ENCODE data around the gene OR4C45.

The OR4C45 gene

DNA sequence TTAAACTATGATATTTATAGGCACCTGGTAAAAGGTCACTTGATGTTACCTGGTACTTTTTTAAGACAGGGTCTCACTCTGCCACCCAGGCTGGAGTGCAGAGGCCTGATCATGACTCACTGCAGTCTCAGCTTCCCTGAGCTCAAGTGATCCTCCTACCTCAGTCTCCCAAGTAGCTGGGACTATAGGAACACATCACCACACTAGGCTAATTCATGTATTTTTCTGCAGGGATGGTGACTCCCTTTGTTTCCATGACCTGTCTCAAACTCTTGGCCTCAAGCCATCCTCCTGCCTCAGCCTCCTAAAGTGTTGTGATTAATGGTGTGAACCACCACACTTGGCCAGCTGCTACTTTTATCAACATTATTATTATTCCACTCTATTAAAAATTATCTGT, 47.6 kb downstream of the OR4C45 start:
- H3K36me3 ChIP-seq (ENCODE audit: insufficient read depth, low read length) = no peaks in the 10 kb centered on the region
- TF ChIP-seq, protein P1, sequence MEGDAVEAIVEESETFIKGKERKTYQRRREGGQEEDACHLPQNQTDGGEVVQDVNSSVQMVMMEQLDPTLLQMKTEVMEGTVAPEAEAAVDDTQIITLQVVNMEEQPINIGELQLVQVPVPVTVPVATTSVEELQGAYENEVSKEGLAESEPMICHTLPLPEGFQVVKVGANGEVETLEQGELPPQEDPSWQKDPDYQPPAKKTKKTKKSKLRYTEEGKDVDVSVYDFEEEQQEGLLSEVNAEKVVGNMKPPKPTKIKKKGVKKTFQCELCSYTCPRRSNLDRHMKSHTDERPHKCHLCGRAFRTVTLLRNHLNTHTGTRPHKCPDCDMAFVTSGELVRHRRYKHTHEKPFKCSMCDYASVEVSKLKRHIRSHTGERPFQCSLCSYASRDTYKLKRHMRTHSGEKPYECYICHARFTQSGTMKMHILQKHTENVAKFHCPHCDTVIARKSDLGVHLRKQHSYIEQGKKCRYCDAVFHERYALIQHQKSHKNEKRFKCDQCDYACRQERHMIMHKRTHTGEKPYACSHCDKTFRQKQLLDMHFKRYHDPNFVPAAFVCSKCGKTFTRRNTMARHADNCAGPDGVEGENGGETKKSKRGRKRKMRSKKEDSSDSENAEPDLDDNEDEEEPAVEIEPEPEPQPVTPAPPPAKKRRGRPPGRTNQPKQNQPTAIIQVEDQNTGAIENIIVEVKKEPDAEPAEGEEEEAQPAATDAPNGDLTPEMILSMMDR (IDR thresholded peaks at IDR 0.05; ENCODE audit: borderline replicate concordance, extremely low read depth, low read length, poor library complexity, severe bottlenecking) = no peak
- TF ChIP-seq EZH2 (IDR thresholded peaks at IDR 0.05; ENCODE audit: borderline replicate concordance, low read depth, low read length, severe bottlenecking) = no peak
- peaks cover 4% of the 10 kb centered on the region for H3K9me3 ChIP-seq (ENCODE audit: insufficient read depth, low read length, severe bottlenecking)
- H3K79me2 ChIP-seq (ENCODE audit: insufficient read depth, low read length) = no peaks in the 10 kb centered on the region
- DNase-seq (no peak), ATAC-seq (ENCODE audit: insufficient read depth, low read depth) (no peak)
- no peaks in the 10 kb centered on the region for H3K27me3 ChIP-seq (ENCODE audit: insufficient read depth, low read length, poor library complexity)
- no peak overlapping the region for H3K4me2 ChIP-seq (ENCODE audit: insufficient read depth, low read length)
- H2AFZ ChIP-seq (ENCODE audit: low read depth, low read length) = no peak overlapping the region
- no peak overlapping the region for H3K27ac ChIP-seq (ENCODE audit: low read length)
- no peaks in the 10 kb centered on the region for H3K4me1 ChIP-seq (ENCODE audit: insufficient read depth, low read length)
- H4K20me1 ChIP-seq (ENCODE audit: insufficient read depth, low read length) = no peaks in the 10 kb centered on the region
- H3K4me3 ChIP-seq (ENCODE audit: low read depth in 1 of 2, low read length in 2 of 2) = no peak overlapping the region
- no peak overlapping the region for H3K9ac ChIP-seq (ENCODE audit: low read depth, low read length)
